ENCODE data around the gene MUTYH.

MUTYH gene

GRCh38 chr1:45348609-45348965, 8.3 kb upstream of the MUTYH start:
- DNase-seq: no peak

GRCh38 chr1:45348020-45348419, 7.8 kb upstream of the MUTYH start:
- no peak for DNase-seq

GRCh38 chr1:45346473-45346872, 6.2 kb upstream of the MUTYH start:
- DNase-seq: no peak

GRCh38 chr1:45345014-45345413, 4.8 kb upstream of the MUTYH start:
- DNase-seq: no peak

GRCh38 chr1:45344499-45344898, 4.3 kb upstream of the MUTYH start:
- DNase-seq: no peak

GRCh38 chr1:45340816-45341466, 701 bp upstream of the MUTYH start:
- no peak for DNase-seq

GRCh38 chr1:45337630-45338325, 2.5 kb downstream of the MUTYH start:
- no peak for DNase-seq

GRCh38 chr1:45335855-45336324, 4.3 kb downstream of the MUTYH start:
- no peak for DNase-seq

GRCh38 chr1:45334308-45335245, 5.7 kb downstream of the MUTYH start:
- DNase-seq: no peak

- DNase-seq: no peak
Measured at GRCh38 chr1:45332346-45332720, 7.9 kb downstream of the MUTYH start.

- DNase-seq: no peak
Measured at GRCh38 chr1:45331436-45332345, 8.5 kb downstream of the MUTYH start.

GRCh38 chr1:45329445-45329844, 10.8 kb downstream of the MUTYH start:
- no peak for DNase-seq

- no peak for DNase-seq
Measured at GRCh38 chr1:45328680-45329079, 11.6 kb downstream of the MUTYH start.

- DNase-seq: no peak
Measured at GRCh38 chr1:45327644-45328515, 12.4 kb downstream of the MUTYH start.

GRCh38 chr1:45326627-45327623, 13.3 kb downstream of the MUTYH start, which contains the start of gene HPDL:
Gene HPDL, plus strand, starts transcription at chr1:45326895. Its CDS starts 254 bp downstream, at chr1:45327149.
- peak; percentile 67 to 73 for DNase-seq

GRCh38 chr1:45325851-45326506, 14.3 kb downstream of the MUTYH start:
- no peak for DNase-seq

- DNase-seq: no peak
Measured at GRCh38 chr1:45322486-45323040, 17.7 kb downstream of the MUTYH start.

GRCh38 chr1:45321444-45321843, 18.8 kb downstream of the MUTYH start:
- no peak for DNase-seq

GRCh38 chr1:45319761-45320160, 20.5 kb downstream of the MUTYH start:
- DNase-seq: no peak

Data from activated CD4-positive, alpha-beta T cell treated with anti-CD3 and anti-CD28 coated beads for 4 hours (primary cell).